Right kidney (tissue), 1 donor: Measurements from ENCODE around the gene PCDHGB6.
"Not testable (repeated sequence)": the region's sequence is repeated elsewhere in the genome, so short reads cannot be mapped to it uniquely, and the experiment has no call there.

ENCODE experiments used
- DNase-seq: peaks from one replicate; pipeline ENCODE4 v3.0.0-alpha.2; 2016

PCDHGB6 gene

GRCh38 chr5:141417494-141418172, 9.8 kb downstream of the PCDHGB6 start, which contains the start of gene PCDHGB7:
PCDHGB7 (plus strand) TSS chr5:141417677; CDS start chr5:141417860, 183 bp downstream.
- DNase-seq = peak; percentile 66

GRCh38 chr5:141419074-141419880, 11.5 kb downstream of the PCDHGB6 start:
- no peak for DNase-seq

- DNase-seq = peak; percentile 41
These were observed 13.2 kb downstream of the PCDHGB6 start, which contains the start of gene PCDHGA11 for GRCh38 chr5:141420855-141421488. PCDHGA11 (plus strand) TSS chr5:141421051; CDS start chr5:141421228, 177 bp downstream.

GRCh38 chr5:141421489-141421855, 13.7 kb downstream of the PCDHGB6 start:
- DNase-seq = no peak

DNA sequence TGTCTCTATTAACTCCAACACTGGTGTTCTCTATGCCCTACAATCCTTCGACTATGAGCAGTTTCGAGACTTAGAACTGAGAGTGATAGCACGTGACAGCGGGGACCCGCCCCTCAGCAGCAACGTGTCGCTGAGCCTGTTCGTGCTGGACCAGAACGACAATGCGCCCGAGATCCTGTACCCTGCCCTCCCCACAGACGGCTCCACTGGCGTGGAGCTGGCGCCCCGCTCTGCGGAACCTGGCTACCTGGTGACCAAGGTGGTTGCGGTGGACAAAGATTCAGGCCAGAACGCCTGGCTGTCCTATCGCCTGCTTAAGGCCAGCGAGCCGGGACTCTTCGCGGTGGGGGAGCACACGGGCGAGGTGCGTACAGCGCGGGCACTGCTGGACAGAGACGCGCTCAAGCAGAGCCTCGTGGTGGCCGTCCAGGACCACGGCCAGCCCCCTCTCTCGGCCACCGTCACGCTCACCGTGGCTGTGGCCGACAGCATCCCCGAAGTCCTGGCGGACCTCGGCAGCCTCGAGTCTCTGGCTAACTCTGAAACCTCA, 15.0 kb downstream of the PCDHGB6 start:
- no peak for DNase-seq

GRCh38 chr5:141427783-141428426, 20.1 kb downstream of the PCDHGB6 start:
- no peak for DNase-seq

DNA sequence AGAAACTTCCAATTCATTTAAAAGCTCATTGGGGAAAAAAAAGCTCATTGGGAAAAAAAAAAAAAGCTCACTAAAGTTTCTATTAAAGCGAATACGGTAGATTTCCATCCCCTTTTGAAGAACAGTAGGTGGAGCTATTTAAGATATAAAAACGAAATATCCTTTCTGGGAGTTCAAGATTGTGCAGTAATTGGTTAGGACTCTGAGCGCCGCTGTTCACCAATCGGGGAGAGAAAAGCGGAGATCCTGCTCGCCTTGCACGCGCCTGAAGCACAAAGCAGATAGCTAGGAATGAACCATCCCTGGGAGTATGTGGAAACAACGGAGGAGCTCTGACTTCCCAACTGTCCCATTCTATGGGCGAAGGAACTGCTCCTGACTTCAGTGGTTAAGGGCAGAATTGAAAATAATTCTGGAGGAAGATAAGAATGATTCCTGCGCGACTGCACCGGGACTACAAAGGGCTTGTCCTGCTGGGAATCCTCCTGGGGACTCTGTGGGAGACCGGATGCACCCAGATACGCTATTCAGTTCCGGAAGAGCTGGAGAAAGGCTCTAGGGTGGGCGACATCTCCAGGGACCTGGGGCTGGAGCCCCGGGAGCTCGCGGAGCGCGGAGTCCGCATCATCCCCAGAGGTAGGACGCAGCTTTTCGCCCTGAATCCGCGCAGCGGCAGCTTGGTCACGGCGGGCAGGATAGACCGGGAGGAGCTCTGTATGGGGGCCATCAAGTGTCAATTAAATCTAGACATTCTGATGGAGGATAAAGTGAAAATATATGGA, 22.7 kb downstream of the PCDHGB6 start, which contains the start of gene PCDHGA12:
Gene PCDHGA12, plus strand, starts transcription at position 176 of the 782 bp plus-strand sequence. Its CDS starts 253 bp downstream, at position 429.
- no peak for DNase-seq

GRCh38 chr5:141431286-141431685, 23.5 kb downstream of the PCDHGB6 start:
- no peak for DNase-seq

GRCh38 chr5:141432308-141432707, 24.5 kb downstream of the PCDHGB6 start:
- not testable (repeated sequence) for DNase-seq

DNA sequence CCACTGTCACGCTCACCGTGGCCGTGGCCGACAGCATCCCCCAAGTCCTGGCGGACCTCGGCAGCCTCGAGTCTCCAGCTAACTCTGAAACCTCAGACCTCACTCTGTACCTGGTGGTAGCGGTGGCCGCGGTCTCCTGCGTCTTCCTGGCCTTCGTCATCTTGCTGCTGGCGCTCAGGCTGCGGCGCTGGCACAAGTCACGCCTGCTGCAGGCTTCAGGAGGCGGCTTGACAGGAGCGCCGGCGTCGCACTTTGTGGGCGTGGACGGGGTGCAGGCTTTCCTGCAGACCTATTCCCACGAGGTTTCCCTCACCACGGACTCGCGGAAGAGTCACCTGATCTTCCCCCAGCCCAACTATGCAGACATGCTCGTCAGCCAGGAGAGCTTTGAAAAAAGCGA, 24.9 kb downstream of the PCDHGB6 start:
- not testable (repeated sequence) for DNase-seq

GRCh38 chr5:141434006-141434405, 26.2 kb downstream of the PCDHGB6 start:
- DNase-seq = no peak

DNA sequence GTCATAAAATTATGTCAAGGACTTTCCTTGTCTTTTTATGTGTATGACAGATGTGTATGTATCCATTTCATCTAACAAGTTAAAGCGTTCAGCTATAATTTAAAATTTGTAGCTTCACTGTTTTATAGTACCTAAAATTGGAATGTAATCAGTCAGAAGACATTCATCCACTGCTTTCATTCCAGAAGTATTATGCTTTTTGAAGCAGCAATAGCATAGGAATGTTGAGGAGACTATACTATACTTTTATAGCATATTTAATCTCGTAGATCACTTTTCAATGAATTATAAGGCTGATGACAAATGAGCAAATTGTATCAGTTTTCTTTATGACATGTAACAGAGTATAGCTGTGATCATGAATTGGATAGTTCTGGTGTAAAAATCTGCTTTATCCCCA, 29.4 kb downstream of the PCDHGB6 start:
- DNase-seq = no peak

DNA sequence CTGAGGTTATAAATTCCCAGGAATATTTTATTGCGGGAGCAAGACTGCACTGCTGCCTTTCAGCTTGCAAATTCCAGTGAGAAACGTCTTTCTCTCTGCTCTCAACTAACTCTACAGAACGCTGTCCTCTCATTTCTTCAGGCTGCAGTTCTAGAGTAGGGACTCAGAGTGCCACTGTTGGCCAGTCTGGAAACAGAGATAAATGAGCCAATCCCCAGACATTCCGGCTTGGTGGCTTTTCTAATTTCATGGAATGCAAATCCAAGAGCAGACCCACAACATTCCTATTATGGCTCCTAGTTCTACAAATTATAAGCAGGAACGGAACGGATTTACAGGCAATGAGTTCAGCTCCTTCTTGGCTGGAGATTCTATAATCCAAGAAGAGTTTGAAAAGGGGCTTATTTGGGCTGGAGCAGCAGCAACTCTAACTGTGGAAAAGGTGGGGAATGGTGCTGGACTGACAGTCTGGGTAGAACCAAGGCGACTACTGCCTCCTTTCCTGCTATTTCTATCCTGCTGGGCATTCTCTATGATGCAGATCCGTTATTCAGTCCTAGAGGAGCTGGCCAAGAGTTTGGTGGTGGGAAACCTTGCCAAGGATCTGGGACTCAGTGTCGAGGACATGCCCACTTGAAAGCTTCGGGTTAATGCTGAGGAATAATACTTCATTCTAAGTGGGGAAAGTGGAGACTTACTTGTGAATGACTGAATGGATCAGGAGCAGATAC, 31.8 kb downstream of the PCDHGB6 start:
- no peak for DNase-seq

- no peak for DNase-seq
These were observed 32.5 kb downstream of the PCDHGB6 start for GRCh38 chr5:141440341-141440740.

DNA sequence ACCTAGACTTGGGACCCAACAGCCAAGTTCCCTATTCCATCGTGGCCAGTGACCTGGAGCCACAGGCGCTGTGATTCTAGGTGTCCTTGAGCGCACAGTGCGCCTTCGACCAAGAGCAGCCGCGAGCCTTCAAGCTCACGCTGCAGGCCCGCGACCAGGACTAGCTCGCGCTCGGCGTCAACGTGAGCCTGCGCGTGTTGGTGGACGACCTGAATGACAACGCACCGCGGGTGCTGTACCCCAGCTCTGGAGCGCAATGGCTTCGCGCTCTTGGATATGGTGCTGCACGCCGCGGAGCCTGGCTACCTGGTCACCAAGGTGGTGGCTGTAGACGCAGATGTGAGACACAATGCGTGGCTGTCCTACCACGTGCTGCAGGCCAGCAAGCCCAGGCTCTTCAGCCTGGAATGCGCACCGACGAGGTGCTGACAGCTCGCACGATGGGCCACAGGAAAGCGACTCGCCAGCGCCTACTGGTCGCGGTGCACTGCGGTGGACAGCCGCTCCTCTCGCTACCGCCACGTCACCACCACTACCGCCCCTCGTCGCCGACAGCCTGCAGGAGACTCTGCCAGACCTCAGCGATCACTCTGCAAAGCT, 33.9 kb downstream of the PCDHGB6 start:
- no peak for DNase-seq
